SK-N-SH (cell line): ENCODE results near the gene ACOX2. TPM values are rescaled to one million over a fixed set of nuclear protein-coding genes. Genes with fewer than 3 reads are reported as not detected.

Experiments used
- CTCF ChIA-PET: fragments of 300-600, 350-600 bp; formaldehyde crosslinking; extraction: SDS; loops from one replicate; lab custom pipeline; 2021; lab: Yijun Ruan, JAX
- POLR2A ChIA-PET: fragments of 350-600 bp; sonication (Branson Sonifier 250); formaldehyde crosslinking; extraction: SDS; loops from one replicate; lab custom pipeline; 2020; ENCODE audit warnings: antibody characterized with exemption, inconsistent platforms; lab: Yijun Ruan, JAX
- DNase-seq: peaks from one replicate; pipeline ENCODE4 v3.0.0; 2012
- H2AFZ ChIP-seq: fragments of 200-600 bp; sonication (generic); 2 replicates; pipeline ENCODE4 v1.8.1; 2016; ENCODE audit warnings: antibody characterized with exemption, mild to moderate bottlenecking, low read depth
- H3F3A ChIP-seq: fragments of 200-600 bp; sonication (generic); replicated peaks from 2 replicates; pipeline ENCODE3; 2016; ENCODE audit warnings: antibody characterized with exemption, mild to moderate bottlenecking; ENCODE audit not compliant: insufficient read depth
- H3K27ac ChIP-seq, 2 experiments: fragments of 200-500 bp in 1 of 2; fragments of 200-600 bp in 1 of 2; sonication (Bioruptor generic) in 1 of 2; sonication (generic), shearing (Covaris generic) in 1 of 2; 2 replicates each; pipeline versions ENCODE4 v1.5.1 to v1.6.1; 2014 to 2016; ENCODE audit warnings: low read depth in 2 of 2, inconsistent platforms in 1 of 2, low read length in 1 of 2, mild to moderate bottlenecking in 1 of 2, mixed read lengths in 1 of 2
- H3K27me3 ChIP-seq: fragments of 200-600 bp; sonication (generic), shearing (Covaris generic); 2 replicates; pipeline ENCODE4 v1.6.1; 2016; ENCODE audit warnings: mixed run types; ENCODE audit not compliant: insufficient read depth
- H3K36me3 ChIP-seq, 2 experiments: fragments of 200-500 bp in 1 of 2; fragments of 200-600 bp in 1 of 2; sonication (Bioruptor generic) in 1 of 2; sonication (generic) in 1 of 2; replicated peaks in 1 of 2; 2 replicates each; pipeline versions ENCODE3 to v1.5.1; 2014 to 2016; ENCODE audit warnings: low read length in 1 of 2, mild to moderate bottlenecking in 1 of 2; ENCODE audit not compliant: insufficient read depth in 2 of 2, control insufficient read depth in 1 of 2
- H3K4me1 ChIP-seq, 2 experiments: fragments of 200-500 bp in 1 of 2; fragments of 200-600 bp in 1 of 2; sonication (Bioruptor generic) in 1 of 2; sonication (generic), shearing (Covaris generic) in 1 of 2; 2 replicates each; pipeline versions ENCODE4 v1.5.1 to v1.6.1; 2014 to 2016; ENCODE audit warnings: low read depth in 1 of 2, low read length in 1 of 2, mixed run types in 1 of 2; ENCODE audit not compliant: insufficient read depth in 2 of 2, control insufficient read depth in 1 of 2
- H3K4me2 ChIP-seq: fragments of 200-600 bp; sonication (generic), shearing (Covaris generic); 2 replicates; pipeline ENCODE4 v1.6.1; 2017; ENCODE audit warnings: mixed run types
- H3K4me3 ChIP-seq, 2 experiments: fragments of 200-500 bp in 1 of 2; fragments of 200-600 bp in 1 of 2; sonication (Bioruptor generic) in 1 of 2; sonication (generic), shearing (Covaris generic) in 1 of 2; 2 replicates each; pipeline versions ENCODE4 v1.5.1 to v1.8.1; 2014 to 2016; ENCODE audit warnings: low read depth in 2 of 2, inconsistent platforms in 1 of 2, low read length in 1 of 2, mild to moderate bottlenecking in 1 of 2, mixed read lengths in 1 of 2, moderate library complexity in 1 of 2
- H3K79me2 ChIP-seq: fragments of 200-600 bp; sonication (generic); 2 replicates; pipeline ENCODE4 v1.8.1; 2017; ENCODE audit warnings: mild to moderate bottlenecking; ENCODE audit not compliant: insufficient read depth
- H3K9ac ChIP-seq: fragments of 200-600 bp; sonication (generic); 2 replicates; pipeline ENCODE4 v1.6.1; 2017; ENCODE audit warnings: mixed run types
- H3K9me2 ChIP-seq: fragments of 200-600 bp; sonication (generic); 2 replicates; pipeline ENCODE4 v1.6.1; 2017; ENCODE audit warnings: mixed run types
- H3K9me3 ChIP-seq: fragments of 200-600 bp; sonication (generic); 2 replicates; pipeline ENCODE4 v1.6.1; 2017; ENCODE audit warnings: mixed run types, mild to moderate bottlenecking, moderate library complexity
- H4K20me1 ChIP-seq: fragments of 200-600 bp; sonication (generic); 2 replicates; pipeline ENCODE4 v1.6.1; 2017; ENCODE audit warnings: mild to moderate bottlenecking, mixed run types; ENCODE audit not compliant: insufficient read depth
- CTCF ChIP-seq: fragments of 200-600 bp; sonication (generic); IDR thresholded peaks from 2 replicates; pipeline ENCODE4 v1.6.1; 2017; ENCODE audit warnings: antibody characterized with exemption, mild to moderate bottlenecking, moderate library complexity
- ELF1 ChIP-seq: IDR thresholded peaks from 2 replicates; pipeline ENCODE4 v1.4.0; 2012
- EP300 ChIP-seq, 2 experiments: IDR thresholded peaks; 2 replicates each; pipeline versions ENCODE4 v1.4.0 to v1.6.1; 2012; ENCODE audit warnings: borderline replicate concordance in 1 of 2, low read depth in 1 of 2, low read length in 1 of 2
- EZH2phosphoT487 ChIP-seq: fragments of 200-600 bp; sonication (generic); IDR thresholded peaks from 2 replicates; pipeline ENCODE4 v1.6.1; 2017; ENCODE audit warnings: low read depth, mixed run types, mild to moderate bottlenecking, antibody characterized with exemption, moderate library complexity, borderline replicate concordance
- FOXJ3 ChIP-seq: sonication (generic); formaldehyde crosslinking; IDR thresholded peaks from 2 replicates; pipeline ENCODE4 v1.5.1; 2020; ENCODE audit warnings: mild to moderate bottlenecking, missing genetic modification reagents
- FOXM1 ChIP-seq: IDR thresholded peaks from 2 replicates; pipeline ENCODE4 v1.4.0; 2012; ENCODE audit warnings: low read depth, mild to moderate bottlenecking
- GABPA ChIP-seq: IDR thresholded peaks from 2 replicates; pipeline ENCODE4 v1.4.0; 2012; ENCODE audit warnings: low read depth, mild to moderate bottlenecking
- GATA2 ChIP-seq: sonication (generic); formaldehyde crosslinking; IDR thresholded peaks from 2 replicates; pipeline ENCODE4 v1.5.0; 2020; ENCODE audit warnings: mild to moderate bottlenecking, missing genetic modification reagents
- MAX ChIP-seq: IDR thresholded peaks from 2 replicates; pipeline ENCODE4 v1.4.0; 2012; ENCODE audit warnings: low read depth
- MEF2A ChIP-seq: IDR thresholded peaks from 2 replicates; pipeline ENCODE4 v1.4.0; 2012; ENCODE audit warnings: low read depth, borderline replicate concordance
- MXI1 ChIP-seq: IDR thresholded peaks from 2 replicates; pipeline ENCODE4 v1.6.1; 2012; ENCODE audit warnings: mild to moderate bottlenecking, low read depth, low read length, improper control_type of control experiment
- NFIC ChIP-seq: IDR thresholded peaks from 2 replicates; pipeline ENCODE4 v1.4.0; 2012; ENCODE audit warnings: borderline replicate concordance
- RAD21 ChIP-seq: IDR thresholded peaks from 2 replicates; pipeline ENCODE4 v1.6.1; 2012; ENCODE audit warnings: mild to moderate bottlenecking, low read length
- RCOR1 ChIP-seq: fragments of 150-350 bp; IDR thresholded peaks from 2 replicates; pipeline ENCODE4 v1.6.1; 2017; ENCODE audit warnings: antibody characterized with exemption, low read length
- RXRA ChIP-seq: IDR thresholded peaks from 2 replicates; pipeline ENCODE4 v1.4.0; 2012; ENCODE audit warnings: low read depth, mild to moderate bottlenecking, borderline replicate concordance
- SIN3A ChIP-seq: IDR thresholded peaks from 2 replicates; pipeline ENCODE4 v1.6.1; 2012; ENCODE audit warnings: low read depth, mild to moderate bottlenecking, low read length, moderate library complexity, borderline replicate concordance
- SMC3 ChIP-seq: IDR thresholded peaks from 2 replicates; pipeline ENCODE4 v1.6.1; 2012; ENCODE audit warnings: low read depth, low read length, improper control_type of control experiment
- TAF1 ChIP-seq: IDR thresholded peaks from 2 replicates; pipeline ENCODE4 v1.6.1; 2012; ENCODE audit warnings: low read depth, mild to moderate bottlenecking, low read length, moderate library complexity, borderline replicate concordance
- TCF12 ChIP-seq: IDR thresholded peaks from 2 replicates; pipeline ENCODE4 v1.4.0; 2012
- YY1 ChIP-seq: IDR thresholded peaks from 2 replicates; pipeline ENCODE4 v1.4.0; 2012; ENCODE audit warnings: low read depth, mild to moderate bottlenecking
- WGBS: methylation state at CpG from one replicate; pipeline ENCODE4 v1.1.6; 2017; ENCODE audit warnings: low lambda C conversion rate; 5-methylcytosine and 5-hydroxymethylcytosine counted together
- polyA plus RNA-seq, 3 experiments: library from polyadenylated mRNA; depleted of rRNA; stranded (reverse); fragments of >200 nt; gene quantifications; 2 replicates each; pipeline ENCODE4 v1.2.3, GENCODE V29; 2012
- TF ChIP-seq, protein P1 (sequence below): fragments of 150-350 bp; IDR thresholded peaks from 2 replicates; pipeline ENCODE4 v1.6.1; 2017; ENCODE audit warnings: antibody characterized with exemption, low read length, low read depth, borderline replicate concordance

The ACOX2 gene
- polyA plus RNA-seq, 1 of the 3 experiments (the other 2 are of a cell fraction), result 9.0 TPM

- TF ChIP-seq FOXM1 (no peak), ELF1 (no peak), TAF1 (no peak), RAD21 (no peak), RCOR1 (no peak), EZH2phosphoT487 (no peak), GATA2 (no peak), NFIC (no peak), MAX (no peak), EP300 (IDR thresholded peaks at IDR 0.05; ENCODE audit: borderline replicate concordance in 1 of 2, low read depth in 1 of 2, low read length in 1 of 2) (no peak)
Measured at GRCh38 chr3:58507356-58508078, 29.5 kb downstream of the ACOX2 start (continued).

DNA sequence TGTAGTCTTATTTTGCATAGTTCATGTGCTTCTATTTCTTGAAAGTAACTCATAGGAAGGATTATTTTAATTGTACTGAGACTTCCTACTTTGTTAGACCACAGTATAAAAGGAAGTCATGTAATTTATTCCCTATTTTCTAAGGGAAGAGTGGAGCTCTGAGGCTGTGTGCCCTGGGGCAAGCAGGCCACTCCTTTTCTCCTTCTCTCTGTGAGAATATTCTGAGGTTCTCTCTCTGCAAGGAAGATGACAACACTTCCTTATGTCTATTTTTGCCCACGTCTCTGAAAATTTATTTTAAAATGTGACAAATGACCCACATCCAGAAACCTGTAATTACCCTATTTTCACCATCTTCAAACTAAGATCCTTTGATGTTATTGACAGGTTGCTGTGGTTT, 34.1 kb downstream of the ACOX2 start:
- Histone ChIP-seq H2AFZ (no peak overlapping the region), H3K9me3 (no peaks in the 10 kb centered on the region), H3K27ac (no peak overlapping the region), H3K4me3 (no peak overlapping the region), H3K9me2 (no peaks in the 10 kb centered on the region), H3K9ac (no peak overlapping the region), H3K4me1 (no peaks in the 10 kb centered on the region), H3K27me3 (no peaks in the 10 kb centered on the region), H3K36me3 (peaks cover 23 to 26% of the 10 kb centered on the region in 2 experiments), H3K4me2 (no peak overlapping the region), H3K79me2 (peaks cover 51% of the 10 kb centered on the region), H3F3A (no peaks in the 10 kb centered on the region), H4K20me1 (no peaks in the 10 kb centered on the region; the same call in 1 of the 2 replicates)
- ChIA-PET POLR2A (no interaction called here), CTCF (interaction anchor here (1.3 to 1.8 kb wide), 2 partner anchors 12 to 39 kb away, joined by 3 to 5 read pairs; no protein-coding TSS in a partner anchor)
- DNase-seq, result no peak
- 95% methylated on average over 1 of the region's 1 CpG for WGBS
- no peak for TF ChIP-seq RXRA
- TF ChIP-seq GATA2, result no peak
- no peak for TF ChIP-seq SMC3
- no peak for TF ChIP-seq YY1
- no peak for TF ChIP-seq CTCF
- TF ChIP-seq MXI1, result no peak
- TF ChIP-seq, protein P1, sequence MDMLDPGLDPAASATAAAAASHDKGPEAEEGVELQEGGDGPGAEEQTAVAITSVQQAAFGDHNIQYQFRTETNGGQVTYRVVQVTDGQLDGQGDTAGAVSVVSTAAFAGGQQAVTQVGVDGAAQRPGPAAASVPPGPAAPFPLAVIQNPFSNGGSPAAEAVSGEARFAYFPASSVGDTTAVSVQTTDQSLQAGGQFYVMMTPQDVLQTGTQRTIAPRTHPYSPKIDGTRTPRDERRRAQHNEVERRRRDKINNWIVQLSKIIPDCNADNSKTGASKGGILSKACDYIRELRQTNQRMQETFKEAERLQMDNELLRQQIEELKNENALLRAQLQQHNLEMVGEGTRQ, result no peak
- TF ChIP-seq MEF2A, result no peak
- no peak for TF ChIP-seq TCF12
- no peak for TF ChIP-seq MAX
- TF ChIP-seq FOXJ3 (CRISPR knock-in tag), result no peak
- TF ChIP-seq FOXM1, result no peak
- TF ChIP-seq GABPA, result no peak
- no peak for TF ChIP-seq SIN3A
